ENCODE results near the gene CENPX.
A peak's percentile ranks its signal among the peaks of the same experiment; 100 is the strongest.

Gene CENPX

GRCh38 chr17:82029391-82029790 is 6.7 kb upstream of the CENPX start:
- H3K27ac Mint-ChIP-seq = no peak overlapping the region
- H3K9me3 Mint-ChIP-seq = no peaks in the 10 kb centered on the region
- H3K4me3 Mint-ChIP-seq = peak overlapping the region; percentile 75
- H3K4me1 Mint-ChIP-seq = peaks cover 9% of the 10 kb centered on the region
- ATAC-seq (ENCODE audit: low read depth) (no peak), DNase-seq (ENCODE audit: low spot score in 2 of 2) (no peak)
- peaks cover 2% of the 10 kb centered on the region for H3K36me3 Mint-ChIP-seq
- peaks cover 4% of the 10 kb centered on the region for H3K27me3 Mint-ChIP-seq

GRCh38 chr17:82028966-82029365 is 6.3 kb upstream of the CENPX start:
- ATAC-seq (ENCODE audit: low read depth) (no peak), DNase-seq (ENCODE audit: low spot score in 2 of 2) (no peak)
- H3K4me1 Mint-ChIP-seq = peaks cover 9% of the 10 kb centered on the region
- H3K27me3 Mint-ChIP-seq = peaks cover 4% of the 10 kb centered on the region
- H3K9me3 Mint-ChIP-seq = no peaks in the 10 kb centered on the region
- H3K4me3 Mint-ChIP-seq = peak overlapping the region; percentile 11
- no peak overlapping the region for H3K27ac Mint-ChIP-seq
- H3K36me3 Mint-ChIP-seq = peaks cover 2% of the 10 kb centered on the region

DNA sequence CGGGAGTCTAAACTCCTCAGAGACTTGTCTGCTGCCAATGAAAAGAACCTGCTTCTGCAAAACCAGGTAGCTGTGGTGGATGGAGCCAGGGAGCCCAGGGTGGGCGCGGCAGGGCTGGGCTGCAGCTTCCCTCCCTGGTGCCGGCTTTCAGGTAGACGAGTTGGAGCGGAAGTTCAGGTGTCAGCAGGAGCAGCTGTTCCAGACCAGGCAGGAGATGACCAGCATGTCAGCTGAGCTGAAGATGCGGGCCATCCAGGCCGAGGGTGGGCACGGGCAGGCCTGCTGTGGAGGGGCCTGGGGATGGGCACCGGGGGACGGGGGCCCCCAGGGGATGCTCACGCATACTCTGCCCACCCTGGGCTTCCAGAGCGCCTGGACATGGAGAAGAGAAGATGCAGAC is 5.6 kb upstream of the CENPX start:
- Mint-ChIP-seq H3K9me3 (no peaks in the 10 kb centered on the region), H3K4me3 (no peak overlapping the region), H3K36me3 (peaks cover 2% of the 10 kb centered on the region), H3K4me1 (peaks cover 9% of the 10 kb centered on the region), H3K27ac (no peak overlapping the region), H3K27me3 (peaks cover 4% of the 10 kb centered on the region)
- DNase-seq (ENCODE audit: low spot score in 2 of 2) (no peak), ATAC-seq (ENCODE audit: low read depth) (no peak)

GRCh38 chr17:82025401-82026107 is 2.9 kb upstream of the CENPX start:
- DNase-seq (ENCODE audit: low spot score in 2 of 2) (no peak), ATAC-seq (ENCODE audit: low read depth) (no peak)
- Mint-ChIP-seq H3K9me3 (no peaks in the 10 kb centered on the region), H3K4me1 (peaks cover 14% of the 10 kb centered on the region), H3K27me3 (peaks cover 4% of the 10 kb centered on the region), H3K36me3 (peaks cover 2% of the 10 kb centered on the region), H3K27ac (no peak overlapping the region), H3K4me3 (no peak overlapping the region)

GRCh38 chr17:82024859-82025258 is 2.2 kb upstream of the CENPX start:
- H3K4me3 Mint-ChIP-seq = no peak overlapping the region

DNA sequence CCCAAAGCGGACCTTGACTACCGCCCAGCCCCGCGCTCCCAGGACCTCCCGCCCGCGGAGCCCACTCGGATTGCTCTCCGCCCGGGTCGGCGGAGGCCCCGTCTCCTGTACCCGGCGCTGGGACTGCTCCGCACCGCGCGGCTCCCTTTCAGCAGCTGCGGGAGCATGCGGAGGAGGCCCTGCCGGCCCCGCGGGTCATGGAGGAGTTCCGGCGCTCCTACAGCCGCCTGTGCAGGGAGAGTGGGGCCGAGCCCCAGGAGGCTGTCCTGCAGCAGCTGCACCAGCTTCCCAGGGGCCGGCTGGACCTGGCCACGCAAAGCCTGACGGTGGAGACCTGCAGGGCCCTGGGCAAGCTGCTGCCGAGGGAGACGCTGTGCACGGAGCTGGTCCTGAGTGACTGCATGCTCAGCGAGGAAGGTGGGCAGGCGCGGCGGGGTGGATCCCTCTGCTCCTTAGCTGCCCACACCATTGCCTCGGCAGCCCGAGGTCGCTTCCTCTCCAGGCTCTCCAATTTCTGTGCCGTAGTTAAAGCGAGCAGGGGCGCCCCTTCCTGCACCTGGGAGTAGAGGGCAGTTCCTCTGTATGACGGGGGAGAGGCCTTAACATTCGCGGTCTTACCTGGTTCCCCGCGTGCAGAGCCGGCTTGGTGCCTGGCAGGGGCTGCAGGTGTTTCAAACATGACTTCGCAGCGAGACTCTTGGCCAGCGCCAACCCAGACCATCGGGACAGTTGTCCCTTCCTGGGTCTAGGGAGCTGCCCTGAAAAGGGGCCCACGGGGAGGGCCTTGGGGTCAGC is 966 bp upstream of the CENPX start:
- Mint-ChIP-seq H3K9me3 (no peaks in the 10 kb centered on the region), H3K4me1 (peaks cover 6% of the 10 kb centered on the region), H3K27ac (no peak overlapping the region), H3K27me3 (peaks cover 2% of the 10 kb centered on the region), H3K4me3 (peak overlapping the region; percentile 74), H3K36me3 (peaks cover 2% of the 10 kb centered on the region)
- ATAC-seq (ENCODE audit: low read depth) (no peak), DNase-seq (ENCODE audit: low spot score in 2 of 2) (peak in 1 of 2 donors; percentile 55)

More at GRCh38 chr17:82024859-82025258, 2.2 kb upstream of the CENPX start:
- Mint-ChIP-seq H3K4me1 (peaks cover 12% of the 10 kb centered on the region), H3K36me3 (peaks cover 2% of the 10 kb centered on the region), H3K27me3 (peaks cover 4% of the 10 kb centered on the region), H3K9me3 (no peaks in the 10 kb centered on the region), H3K27ac (no peak overlapping the region)
- ATAC-seq (ENCODE audit: low read depth) = no peak
- DNase-seq (ENCODE audit: low spot score in 2 of 2) = no peak

GRCh38 chr17:82022981-82023446 is 336 bp upstream of the CENPX start, which contains the start of gene LRRC45:
Gene LRRC45, plus strand, starts transcription at chr17:82023305. Its CDS starts 339 bp downstream, at chr17:82023644.
- peaks cover 2% of the 10 kb centered on the region for H3K36me3 Mint-ChIP-seq
- peaks cover 2% of the 10 kb centered on the region for H3K27me3 Mint-ChIP-seq
- H3K4me1 Mint-ChIP-seq = peaks cover 6% of the 10 kb centered on the region
- peak within 1 kb of the TSS; percentile 48 for H3K27ac Mint-ChIP-seq
- ATAC-seq (ENCODE audit: low read depth) (peak; percentile 91), DNase-seq (ENCODE audit: low spot score in 2 of 2) (peak in 1 of 2 donors; percentile 99)
- no peaks in the 10 kb centered on the region for H3K9me3 Mint-ChIP-seq
- peak within 1 kb of the TSS; percentile 74 for H3K4me3 Mint-ChIP-seq

- Mint-ChIP-seq H3K27me3 (peaks cover 2% of the 10 kb centered on the region), H3K4me3 (peak overlapping the region; percentile 74), H3K36me3 (peaks cover 2% of the 10 kb centered on the region), H3K4me1 (peaks cover 6% of the 10 kb centered on the region), H3K27ac (no peak overlapping the region), H3K9me3 (no peaks in the 10 kb centered on the region)
- ATAC-seq (ENCODE audit: low read depth) (no peak), DNase-seq (ENCODE audit: low spot score in 2 of 2) (no peak)
Measured at GRCh38 chr17:82021900-82022309, 773 bp downstream of the CENPX start.

DNA sequence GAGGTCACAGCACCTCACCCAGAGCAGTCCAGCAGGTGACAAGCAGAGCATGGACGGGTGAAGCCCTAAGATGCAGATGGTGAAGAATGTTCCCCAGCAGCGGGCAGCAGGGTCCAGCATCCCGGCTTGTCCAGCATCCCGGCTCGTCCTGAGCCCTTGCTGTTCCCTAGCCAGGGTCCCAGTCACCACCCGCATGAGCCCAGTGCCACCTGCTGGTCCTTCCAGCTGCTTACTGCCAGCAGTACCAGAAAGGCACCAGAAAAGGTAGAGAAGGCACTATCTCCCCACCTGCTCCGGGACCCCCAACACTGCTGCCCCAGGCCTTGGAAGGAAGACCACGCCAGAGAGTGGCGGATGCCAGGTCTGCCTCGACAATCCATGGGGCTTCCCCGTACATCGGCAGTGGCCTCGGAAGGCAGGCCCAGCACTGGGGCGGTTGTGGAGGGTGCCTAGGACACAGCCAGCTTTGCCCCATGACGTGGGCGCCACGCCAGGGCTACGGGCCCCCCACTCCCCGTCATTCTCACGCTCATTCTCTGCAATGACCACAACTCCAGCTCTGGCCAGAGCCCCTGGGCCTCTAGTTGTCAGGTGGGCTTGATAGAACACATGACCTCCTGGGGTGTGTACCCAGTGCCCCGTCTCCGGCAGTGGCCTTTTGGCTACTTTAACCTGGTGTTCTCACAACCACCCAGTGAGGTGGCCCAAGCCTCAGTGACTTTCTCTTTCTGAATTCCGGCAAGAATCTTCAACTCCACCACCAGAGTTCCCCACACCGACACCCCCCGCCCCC is 1.4 kb downstream of the CENPX start:
- Mint-ChIP-seq H3K36me3 (peaks cover 2% of the 10 kb centered on the region), H3K27ac (no peak overlapping the region), H3K4me3 (peak overlapping the region; percentile 74), H3K4me1 (peaks cover 6% of the 10 kb centered on the region), H3K9me3 (no peaks in the 10 kb centered on the region), H3K27me3 (peaks cover 2% of the 10 kb centered on the region)
- DNase-seq (ENCODE audit: low spot score in 2 of 2) = no peak
- no peak for ATAC-seq (ENCODE audit: low read depth)

- peaks cover 2% of the 10 kb centered on the region for H3K27me3 Mint-ChIP-seq
- H3K27ac Mint-ChIP-seq = no peak overlapping the region
- peaks cover 2% of the 10 kb centered on the region for H3K36me3 Mint-ChIP-seq
- H3K9me3 Mint-ChIP-seq = no peaks in the 10 kb centered on the region
- H3K4me3 Mint-ChIP-seq = no peak overlapping the region
- DNase-seq (ENCODE audit: low spot score in 2 of 2) (no peak), ATAC-seq (ENCODE audit: low read depth) (no peak)
- H3K4me1 Mint-ChIP-seq = peaks cover 6% of the 10 kb centered on the region
Measured at GRCh38 chr17:82020572-82021106, 2.0 kb downstream of the CENPX start.

DNA sequence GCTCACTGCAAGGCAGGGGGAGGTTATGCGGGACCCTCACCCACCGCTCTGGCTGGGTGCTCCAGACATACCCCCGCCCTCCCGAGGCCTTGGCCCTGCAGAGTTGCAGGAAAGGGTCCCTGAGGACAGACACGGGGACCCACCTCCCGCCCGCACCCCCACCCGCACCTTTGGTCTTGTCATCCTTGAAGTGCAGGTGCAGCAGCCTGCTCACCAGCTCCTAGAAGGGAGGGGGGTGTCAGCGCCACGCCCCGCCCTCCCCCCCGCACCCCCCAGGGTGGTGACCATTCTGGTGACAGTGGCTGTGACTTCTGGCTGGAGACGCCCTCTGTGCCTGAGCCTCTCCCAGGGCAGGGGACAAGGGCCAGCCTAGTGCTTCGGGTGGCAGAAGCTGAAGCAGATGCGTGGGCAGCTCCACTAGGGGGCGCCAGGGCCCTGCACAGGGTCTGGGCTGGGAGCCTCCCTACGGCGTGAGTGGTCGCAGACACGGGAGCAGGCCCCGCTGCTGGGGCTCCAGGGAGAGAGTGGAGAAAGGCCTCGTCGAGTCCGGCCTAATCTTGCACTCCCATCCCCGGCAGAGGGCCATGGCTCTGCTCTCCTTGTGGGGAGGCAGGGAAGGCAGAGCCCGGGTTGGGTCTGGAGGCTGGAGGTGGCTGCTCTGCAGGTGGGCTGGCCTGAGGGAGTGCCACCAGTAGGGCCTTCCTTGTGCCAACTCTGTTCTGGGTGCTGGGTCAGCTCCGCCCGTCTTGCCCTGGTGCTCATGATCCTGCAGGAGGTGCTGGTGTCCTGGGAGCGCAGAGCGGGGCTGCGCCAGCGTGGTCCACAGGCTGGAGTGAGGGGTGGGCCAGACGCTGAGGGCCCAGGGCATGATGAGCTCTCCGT is 2.7 kb downstream of the CENPX start:
- Mint-ChIP-seq H3K27me3 (no peaks in the 10 kb centered on the region), H3K4me1 (peaks cover 6% of the 10 kb centered on the region), H3K27ac (no peak overlapping the region), H3K4me3 (no peak overlapping the region), H3K9me3 (no peaks in the 10 kb centered on the region), H3K36me3 (no peaks in the 10 kb centered on the region)
- DNase-seq (ENCODE audit: low spot score in 2 of 2) = peak in 1 of 2 donors; percentile 58
- no peak for ATAC-seq (ENCODE audit: low read depth)

- DNase-seq (ENCODE audit: low spot score in 2 of 2) (no peak), ATAC-seq (ENCODE audit: low read depth) (no peak)
- Mint-ChIP-seq H3K9me3 (no peaks in the 10 kb centered on the region), H3K4me3 (no peak overlapping the region), H3K27ac (no peak overlapping the region), H3K27me3 (no peaks in the 10 kb centered on the region), H3K4me1 (peaks cover 6% of the 10 kb centered on the region), H3K36me3 (peaks cover under 1% of the 10 kb centered on the region)
Measured at GRCh38 chr17:82018989-82019689, 3.5 kb downstream of the CENPX start.
